Upper lobe of left lung (tissue), 6 donors: ENCODE data around the gene BTBD2. TPM values are rescaled to one million over a fixed set of nuclear protein-coding genes. Genes with fewer than 3 reads are reported as not detected.

Source experiments
- ATAC-seq, 2 donors: fragments of 200-7000 bp; cut with Tn5 transposase; one replicate each; pipeline ENCODE4 v1.9.1; 2022; ENCODE audit warnings: mild to moderate bottlenecking in 2 of 2, moderate library complexity in 2 of 2; ENCODE audit not compliant: low FRiP score in 2 of 2
- DNase-seq, 2 donors: peaks; one replicate each; pipeline ENCODE4 v3.0.0-alpha.2; 2019 to 2020
- H3K27ac ChIP-seq, 4 donors: fragments of 200-600 bp; sonication (generic); one replicate each; pipeline ENCODE4 v1.5.1; 2016 to 2019
- H3K27me3 ChIP-seq, 4 donors: fragments of 200-600 bp; sonication (generic); one replicate each; pipeline ENCODE4 v1.5.1; 2017 to 2019
- H3K36me3 ChIP-seq, 4 donors: fragments of 200-600 bp; sonication (generic); one replicate each; pipeline ENCODE4 v1.5.1; 2016 to 2019
- H3K4me1 ChIP-seq, 4 donors: fragments of 200-600 bp; sonication (generic); one replicate each; pipeline ENCODE4 v1.5.1; 2018 to 2019
- H3K4me3 ChIP-seq, 4 donors: fragments of 200-600 bp; sonication (generic); one replicate each; pipeline ENCODE4 v1.5.1; 2017 to 2019; ENCODE audit warnings: mild to moderate bottlenecking in 2 of 4, moderate library complexity in 1 of 4
- H3K9me3 ChIP-seq, 4 donors: fragments of 200-600 bp; sonication (generic); one replicate each; pipeline ENCODE4 v1.5.1; 2018 to 2019
- CTCF ChIP-seq, 6 experiments: fragments of 450-650 bp in 4 of 6; fragments of 200-600 bp in 2 of 6; sonication (generic) in 2 of 6; IDR thresholded peaks; one replicate each; pipeline ENCODE4 v1.5.1; 2016 to 2019; ENCODE audit warnings: antibody characterized with exemption in 6 of 6
- EP300 ChIP-seq, 4 donors: sonication (generic); formaldehyde crosslinking; IDR thresholded peaks; one replicate each; pipeline ENCODE4 v1.5.1; 2017; ENCODE audit warnings: antibody characterized with exemption in 4 of 4, control low read depth in 2 of 4
- POLR2A ChIP-seq, 4 donors: fragments of 450-650 bp; IDR thresholded peaks; one replicate each; pipeline ENCODE4 v1.5.1; 2016 to 2017; ENCODE audit warnings: antibody characterized with exemption in 4 of 4, mild to moderate bottlenecking in 2 of 4
- POLR2AphosphoS5 ChIP-seq, 2 donors: sonication (generic); formaldehyde crosslinking; IDR thresholded peaks; one replicate each; pipeline ENCODE4 v1.5.1; 2017; ENCODE audit warnings: antibody characterized with exemption in 2 of 2
- WGBS, 2 donors: methylation state at CpG; one replicate each; pipeline ENCODE4 v1.1.5; 2017 to 2018; 5-methylcytosine and 5-hydroxymethylcytosine counted together
- total RNA-seq, 6 donors: library from RNA; depleted of rRNA in 4 of 6; stranded (reverse); fragments of >200 nt in 4 of 6; gene quantifications; one replicate each; pipeline versions ENCODE4 v1.1.0 to v1.2.1, GENCODE V29; 2016 to 2021
- donor health status: DM: no; HTN: no; CAD: no; lungs with moderate emphysema.
- donor health status: DM: no; HTN: yes; CAD: no; lungs with severe emphysema.

Gene BTBD2
- total RNA-seq, 6 donors from 2014 or later: 49.0 to 87.3 (median 69.8) TPM

GRCh38 chr19:2058570-2059421 is 43.3 kb upstream of the BTBD2 start:
- Histone ChIP-seq H3K36me3 (no peaks in the 10 kb centered on the region), H3K27me3 (no peaks in the 10 kb centered on the region), H3K4me1 (peaks cover 73 to 88% (median 74%) of the 10 kb centered on the region in 4 donors), H3K9me3 (no peaks in the 10 kb centered on the region), H3K4me3 (peak overlapping the region in 1 of 4 donors; percentile 70), H3K27ac (peak overlapping the region; percentile 97 to 100 (median 100))
- no peak for DNase-seq
- 88% methylated on average over 26 to 27 of the region's 27 CpGs for WGBS, 2 donors
- no peak for ATAC-seq
- no peak for TF ChIP-seq CTCF (IDR thresholded peaks at IDR 0.05)
- no peak for TF ChIP-seq POLR2A (IDR thresholded peaks at IDR 0.05)
- TF ChIP-seq EP300 (IDR thresholded peaks at IDR 0.05): no peak
- TF ChIP-seq POLR2AphosphoS5 (IDR thresholded peaks at IDR 0.05): no peak

- peaks cover 74 to 91% (median 79%) of the 10 kb centered on the region in 4 donors for H3K4me1 ChIP-seq
- 80 to 86% methylated on average over 8 to 21 of the region's 23 CpGs for WGBS, 2 donors
- TF ChIP-seq POLR2AphosphoS5 (IDR thresholded peaks at IDR 0.05): no peak
- TF ChIP-seq CTCF (IDR thresholded peaks at IDR 0.05): no peak
- TF ChIP-seq EP300 (IDR thresholded peaks at IDR 0.05): no peak
- TF ChIP-seq POLR2A (IDR thresholded peaks at IDR 0.05): no peak
- H3K27me3 ChIP-seq: no peaks in the 10 kb centered on the region
- H3K27ac ChIP-seq: peak overlapping the region; percentile 97 to 100 (median 100)
- H3K4me3 ChIP-seq: no peak overlapping the region
- ATAC-seq: no peak
- no peaks in the 10 kb centered on the region for H3K9me3 ChIP-seq
- DNase-seq: peak; percentile 22 to 70
- H3K36me3 ChIP-seq: no peaks in the 10 kb centered on the region
These were observed 42.3 kb upstream of the BTBD2 start for GRCh38 chr19:2057484-2058469.

GRCh38 chr19:2056837-2057192 is 41.3 kb upstream of the BTBD2 start:
- TF ChIP-seq CTCF (IDR thresholded peaks at IDR 0.05) (no peak), POLR2A (IDR thresholded peaks at IDR 0.05) (no peak), EP300 (IDR thresholded peaks at IDR 0.05) (no peak), POLR2AphosphoS5 (IDR thresholded peaks at IDR 0.05) (no peak)
- no peaks in the 10 kb centered on the region for H3K27me3 ChIP-seq
- peak overlapping the region; percentile 97 to 100 (median 100) for H3K27ac ChIP-seq
- H3K36me3 ChIP-seq: no peaks in the 10 kb centered on the region
- no peaks in the 10 kb centered on the region for H3K9me3 ChIP-seq
- WGBS, 2 donors: 8 to 47% methylated on average over 2 to 4 of the region's 5 CpGs
- DNase-seq (peak in 1 of 2 donors; percentile 25), ATAC-seq (no peak)
- H3K4me1 ChIP-seq: peaks cover 75 to 90% (median 78%) of the 10 kb centered on the region in 4 donors
- H3K4me3 ChIP-seq: no peak overlapping the region

GRCh38 chr19:2055931-2056836 is 40.7 kb upstream of the BTBD2 start:
- ATAC-seq: peak; percentile 0 to 56
- peak overlapping the region in 3 of 4 donors; percentile 21 to 40 (median 33) for H3K4me3 ChIP-seq
- 4 to 12% methylated on average over 7 to 13 of the region's 22 CpGs for WGBS, 2 donors

More at GRCh38 chr19:2055931-2056836, 40.7 kb upstream of the BTBD2 start:
- Histone ChIP-seq H3K4me1 (peaks cover 80 to 93% (median 83%) of the 10 kb centered on the region in 4 donors), H3K36me3 (no peaks in the 10 kb centered on the region), H3K27me3 (no peaks in the 10 kb centered on the region), H3K9me3 (no peaks in the 10 kb centered on the region), H3K27ac (peak overlapping the region; percentile 97 to 100 (median 100))
- TF ChIP-seq EP300 (IDR thresholded peaks at IDR 0.05) (no peak), POLR2A (IDR thresholded peaks at IDR 0.05) (peak in 2 of 4 donors; percentile 24 to 37), POLR2AphosphoS5 (IDR thresholded peaks at IDR 0.05) (peak; percentile 55 to 72)
- DNase-seq: peak; percentile 64 to 81
